Measurements from ENCODE around the gene ACLY. TPM values are rescaled to one million over a fixed set of nuclear protein-coding genes. Genes with fewer than 3 reads are reported as not detected.

The ACLY gene
- total and polyA plus RNA-seq, 2 of the 13 experiments (the other 11 are each of a cell fraction or from before 2014, with no cell fraction given), result 111 to 218 TPM

DNA sequence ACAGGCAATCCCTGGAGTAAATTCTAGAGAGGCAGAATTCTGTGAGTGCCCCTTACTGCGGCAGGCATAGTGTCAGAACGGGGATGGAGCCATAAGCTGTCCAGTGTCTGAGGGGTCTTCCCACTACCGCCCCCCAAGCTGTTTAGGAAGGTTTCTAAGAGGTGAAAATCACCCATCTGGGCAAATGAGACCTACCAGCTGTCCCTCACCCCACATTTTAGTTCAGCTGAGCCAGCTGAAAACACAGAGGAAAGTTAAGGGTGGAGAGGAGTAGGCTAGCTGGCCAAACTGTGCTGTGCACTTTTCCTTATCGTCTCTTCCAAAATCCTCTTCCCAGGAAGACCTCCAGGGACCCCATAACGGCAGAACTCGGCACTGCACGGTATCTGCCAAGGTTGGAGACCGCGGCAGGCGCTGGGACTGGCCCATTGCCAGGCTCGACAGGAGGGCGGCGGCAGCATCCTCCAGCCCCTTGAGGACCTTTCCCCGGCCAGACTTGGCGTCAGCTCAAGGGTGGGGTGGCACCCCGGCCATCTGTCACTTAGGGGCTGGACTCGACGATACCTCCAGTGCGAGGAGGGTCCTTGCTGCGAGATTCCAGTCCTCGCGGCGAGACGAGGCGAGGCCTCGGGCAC lies 955 bp downstream of the ACLY start (continued):
- TF ChIP-seq, protein P1, sequence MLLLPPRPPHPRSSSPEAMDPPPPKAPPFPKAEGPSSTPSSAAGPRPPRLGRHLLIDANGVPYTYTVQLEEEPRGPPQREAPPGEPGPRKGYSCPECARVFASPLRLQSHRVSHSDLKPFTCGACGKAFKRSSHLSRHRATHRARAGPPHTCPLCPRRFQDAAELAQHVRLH (CRISPR knock-in tag; IDR thresholded peaks at IDR 0.05; ENCODE audit: borderline replicate concordance, low read depth), result no peak
- TF ChIP-seq ZNF570 (CRISPR knock-in tag; IDR thresholded peaks at IDR 0.05; ENCODE audit: borderline replicate concordance), result no peak
- no peak for TF ChIP-seq ADNP (CRISPR knock-in tag; IDR thresholded peaks at IDR 0.05)
- TF ChIP-seq ZNF264 (CRISPR knock-in tag; IDR thresholded peaks at IDR 0.05), result no peak
- TF ChIP-seq, protein P2, sequence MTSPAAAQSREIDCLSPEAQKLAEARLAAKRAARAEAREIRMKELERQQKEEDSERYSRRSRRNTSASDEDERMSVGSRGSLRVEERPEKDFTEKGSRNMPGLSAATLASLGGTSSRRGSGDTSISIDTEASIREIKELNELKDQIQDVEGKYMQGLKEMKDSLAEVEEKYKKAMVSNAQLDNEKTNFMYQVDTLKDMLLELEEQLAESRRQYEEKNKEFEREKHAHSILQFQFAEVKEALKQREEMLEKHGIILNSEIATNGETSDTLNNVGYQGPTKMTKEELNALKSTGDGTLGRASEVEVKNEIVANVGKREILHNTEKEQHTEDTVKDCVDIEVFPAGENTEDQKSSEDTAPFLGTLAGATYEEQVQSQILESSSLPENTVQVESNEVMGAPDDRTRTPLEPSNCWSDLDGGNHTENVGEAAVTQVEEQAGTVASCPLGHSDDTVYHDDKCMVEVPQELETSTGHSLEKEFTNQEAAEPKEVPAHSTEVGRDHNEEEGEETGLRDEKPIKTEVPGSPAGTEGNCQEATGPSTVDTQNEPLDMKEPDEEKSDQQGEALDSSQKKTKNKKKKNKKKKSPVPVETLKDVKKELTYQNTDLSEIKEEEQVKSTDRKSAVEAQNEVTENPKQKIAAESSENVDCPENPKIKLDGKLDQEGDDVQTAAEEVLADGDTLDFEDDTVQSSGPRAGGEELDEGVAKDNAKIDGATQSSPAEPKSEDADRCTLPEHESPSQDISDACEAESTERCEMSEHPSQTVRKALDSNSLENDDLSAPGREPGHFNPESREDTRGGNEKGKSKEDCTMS (CRISPR knock-in tag; conservative IDR thresholded peaks at IDR 0.05), result no peak
- TF ChIP-seq RBM22 (optimal IDR thresholded peaks at IDR 0.05; ENCODE audit: low read length), result no peak
- no peak for TF ChIP-seq ZNF382 (CRISPR knock-in tag; IDR thresholded peaks at IDR 0.05; ENCODE audit: borderline replicate concordance)
- TF ChIP-seq, protein P3, sequence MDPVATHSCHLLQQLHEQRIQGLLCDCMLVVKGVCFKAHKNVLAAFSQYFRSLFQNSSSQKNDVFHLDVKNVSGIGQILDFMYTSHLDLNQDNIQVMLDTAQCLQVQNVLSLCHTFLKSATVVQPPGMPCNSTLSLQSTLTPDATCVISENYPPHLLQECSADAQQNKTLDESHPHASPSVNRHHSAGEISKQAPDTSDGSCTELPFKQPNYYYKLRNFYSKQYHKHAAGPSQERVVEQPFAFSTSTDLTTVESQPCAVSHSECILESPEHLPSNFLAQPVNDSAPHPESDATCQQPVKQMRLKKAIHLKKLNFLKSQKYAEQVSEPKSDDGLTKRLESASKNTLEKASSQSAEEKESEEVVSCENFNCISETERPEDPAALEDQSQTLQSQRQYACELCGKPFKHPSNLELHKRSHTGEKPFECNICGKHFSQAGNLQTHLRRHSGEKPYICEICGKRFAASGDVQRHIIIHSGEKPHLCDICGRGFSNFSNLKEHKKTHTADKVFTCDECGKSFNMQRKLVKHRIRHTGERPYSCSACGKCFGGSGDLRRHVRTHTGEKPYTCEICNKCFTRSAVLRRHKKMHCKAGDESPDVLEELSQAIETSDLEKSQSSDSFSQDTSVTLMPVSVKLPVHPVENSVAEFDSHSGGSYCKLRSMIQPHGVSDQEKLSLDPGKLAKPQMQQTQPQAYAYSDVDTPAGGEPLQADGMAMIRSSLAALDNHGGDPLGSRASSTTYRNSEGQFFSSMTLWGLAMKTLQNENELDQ (CRISPR knock-in tag; IDR thresholded peaks at IDR 0.05; ENCODE audit: borderline replicate concordance), result no peak
- TF ChIP-seq, protein P4, sequence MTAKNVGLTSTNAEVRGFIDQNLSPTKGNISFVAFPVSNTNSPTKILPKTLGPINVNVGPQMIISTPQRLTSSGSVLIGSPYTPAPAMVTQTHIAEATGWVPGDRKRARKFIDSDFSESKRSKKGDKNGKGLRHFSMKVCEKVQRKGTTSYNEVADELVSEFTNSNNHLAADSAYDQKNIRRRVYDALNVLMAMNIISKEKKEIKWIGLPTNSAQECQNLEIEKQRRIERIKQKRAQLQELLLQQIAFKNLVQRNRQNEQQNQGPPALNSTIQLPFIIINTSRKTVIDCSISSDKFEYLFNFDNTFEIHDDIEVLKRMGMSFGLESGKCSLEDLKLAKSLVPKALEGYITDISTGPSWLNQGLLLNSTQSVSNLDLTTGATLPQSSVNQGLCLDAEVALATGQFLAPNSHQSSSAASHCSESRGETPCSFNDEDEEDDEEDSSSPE (CRISPR knock-in tag; IDR thresholded peaks at IDR 0.05), result 0 out of 2 replicates have a peak, but pooled peaks have one; percentile 4
- no peak for TF ChIP-seq REL (CRISPR knock-in tag; conservative IDR thresholded peaks at IDR 0.05)
- TF ChIP-seq, protein P5, sequence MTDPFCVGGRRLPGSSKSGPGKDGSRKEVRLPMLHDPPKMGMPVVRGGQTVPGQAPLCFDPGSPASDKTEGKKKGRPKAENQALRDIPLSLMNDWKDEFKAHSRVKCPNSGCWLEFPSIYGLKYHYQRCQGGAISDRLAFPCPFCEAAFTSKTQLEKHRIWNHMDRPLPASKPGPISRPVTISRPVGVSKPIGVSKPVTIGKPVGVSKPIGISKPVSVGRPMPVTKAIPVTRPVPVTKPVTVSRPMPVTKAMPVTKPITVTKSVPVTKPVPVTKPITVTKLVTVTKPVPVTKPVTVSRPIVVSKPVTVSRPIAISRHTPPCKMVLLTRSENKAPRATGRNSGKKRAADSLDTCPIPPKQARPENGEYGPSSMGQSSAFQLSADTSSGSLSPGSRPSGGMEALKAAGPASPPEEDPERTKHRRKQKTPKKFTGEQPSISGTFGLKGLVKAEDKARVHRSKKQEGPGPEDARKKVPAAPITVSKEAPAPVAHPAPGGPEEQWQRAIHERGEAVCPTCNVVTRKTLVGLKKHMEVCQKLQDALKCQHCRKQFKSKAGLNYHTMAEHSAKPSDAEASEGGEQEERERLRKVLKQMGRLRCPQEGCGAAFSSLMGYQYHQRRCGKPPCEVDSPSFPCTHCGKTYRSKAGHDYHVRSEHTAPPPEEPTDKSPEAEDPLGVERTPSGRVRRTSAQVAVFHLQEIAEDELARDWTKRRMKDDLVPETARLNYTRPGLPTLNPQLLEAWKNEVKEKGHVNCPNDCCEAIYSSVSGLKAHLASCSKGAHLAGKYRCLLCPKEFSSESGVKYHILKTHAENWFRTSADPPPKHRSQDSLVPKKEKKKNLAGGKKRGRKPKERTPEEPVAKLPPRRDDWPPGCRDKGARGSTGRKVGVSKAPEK (CRISPR knock-in tag; IDR thresholded peaks at IDR 0.05; ENCODE audit: borderline replicate concordance), result no peak
- TF ChIP-seq KLF16 (CRISPR knock-in tag; IDR thresholded peaks at IDR 0.05), result 0 out of 4 replicates have a peak, but pooled peaks of 1 of the 2 experiments have one; percentile 2
- TF ChIP-seq, protein P6, sequence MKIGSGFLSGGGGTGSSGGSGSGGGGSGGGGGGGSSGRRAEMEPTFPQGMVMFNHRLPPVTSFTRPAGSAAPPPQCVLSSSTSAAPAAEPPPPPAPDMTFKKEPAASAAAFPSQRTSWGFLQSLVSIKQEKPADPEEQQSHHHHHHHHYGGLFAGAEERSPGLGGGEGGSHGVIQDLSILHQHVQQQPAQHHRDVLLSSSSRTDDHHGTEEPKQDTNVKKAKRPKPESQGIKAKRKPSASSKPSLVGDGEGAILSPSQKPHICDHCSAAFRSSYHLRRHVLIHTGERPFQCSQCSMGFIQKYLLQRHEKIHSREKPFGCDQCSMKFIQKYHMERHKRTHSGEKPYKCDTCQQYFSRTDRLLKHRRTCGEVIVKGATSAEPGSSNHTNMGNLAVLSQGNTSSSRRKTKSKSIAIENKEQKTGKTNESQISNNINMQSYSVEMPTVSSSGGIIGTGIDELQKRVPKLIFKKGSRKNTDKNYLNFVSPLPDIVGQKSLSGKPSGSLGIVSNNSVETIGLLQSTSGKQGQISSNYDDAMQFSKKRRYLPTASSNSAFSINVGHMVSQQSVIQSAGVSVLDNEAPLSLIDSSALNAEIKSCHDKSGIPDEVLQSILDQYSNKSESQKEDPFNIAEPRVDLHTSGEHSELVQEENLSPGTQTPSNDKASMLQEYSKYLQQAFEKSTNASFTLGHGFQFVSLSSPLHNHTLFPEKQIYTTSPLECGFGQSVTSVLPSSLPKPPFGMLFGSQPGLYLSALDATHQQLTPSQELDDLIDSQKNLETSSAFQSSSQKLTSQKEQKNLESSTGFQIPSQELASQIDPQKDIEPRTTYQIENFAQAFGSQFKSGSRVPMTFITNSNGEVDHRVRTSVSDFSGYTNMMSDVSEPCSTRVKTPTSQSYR (CRISPR knock-in tag; IDR thresholded peaks at IDR 0.05; ENCODE audit: borderline replicate concordance), result no peak
- TF ChIP-seq ZBTB7B (CRISPR knock-in tag; IDR thresholded peaks at IDR 0.05), result peak; percentile 28; the same call in 1 of the 2 replicates
- TF ChIP-seq STAG1 (CRISPR knock-in tag; IDR thresholded peaks at IDR 0.05), result no peak

All from HepG2 (cell line).